Adrenal gland (tissue), 19 donors: ENCODE results near the gene NIPAL4. TPM values are rescaled to one million over a fixed set of nuclear protein-coding genes. Genes with fewer than 3 reads are reported as not detected.
"Not testable (repeated sequence)": the region's sequence is repeated elsewhere in the genome, so short reads cannot be mapped to it uniquely, and the experiment has no call there.

ENCODE experiments used
- DNase-seq, 7 donors: peaks; one replicate each; pipeline ENCODE4 v3.0.0-alpha.2; 2019 to 2020
- H3K27ac ChIP-seq, 5 donors: fragments of 200-600 bp; sonication (generic) in 4 of 5; 1 replicate in 3 of 5; 2 replicates in 2 of 5; pipeline versions ENCODE4 v1.5.1 to v1.8.0; 2016 to 2020; ENCODE audit warnings: mild to moderate bottlenecking in 1 of 5
- H3K27me3 ChIP-seq: fragments of 200-600 bp; 2 replicates; pipeline ENCODE4 v1.8.0; 2021
- H3K36me3 ChIP-seq, 2 donors: fragments of 200-600 bp; replicated peaks in 1 of 2; 1 replicate in 1 of 2; 2 replicates in 1 of 2; pipeline versions ENCODE4 v1.5.1 to v1.8.0; 2018 to 2022
- H3K4me1 ChIP-seq, 2 donors: fragments of 200-600 bp; replicated peaks in 1 of 2; 1 replicate in 1 of 2; 2 replicates in 1 of 2; pipeline versions ENCODE4 v1.5.1 to v1.8.0; 2018 to 2021
- H3K4me3 ChIP-seq, 4 donors: fragments of 200-600 bp; sonication (generic) in 3 of 4; one replicate each; pipeline ENCODE4 v1.5.1; 2016 to 2018
- H3K9me3 ChIP-seq, 3 donors: fragments of 200-600 bp; sonication (generic) in 1 of 3; replicated peaks in 1 of 3; 1 replicate in 2 of 3; 2 replicates in 1 of 3; pipeline versions ENCODE4 v1.5.1 to v1.8.0; 2016 to 2021
- CTCF ChIP-seq, 6 experiments: fragments of 450-650 bp in 4 of 6; fragments of 200-600 bp in 2 of 6; sonication (generic) in 1 of 6; IDR thresholded peaks; 1 replicate in 5 of 6; 2 replicates in 1 of 6; pipeline versions ENCODE4 v1.5.1 to v1.8.0; 2016 to 2021; ENCODE audit warnings: antibody characterized with exemption in 6 of 6, mild to moderate bottlenecking in 2 of 6, moderate library complexity in 1 of 6
- POLR2A ChIP-seq, 2 donors: fragments of 450-650 bp; IDR thresholded peaks; one replicate each; pipeline ENCODE4 v1.6.1; 2017; ENCODE audit warnings: antibody characterized with exemption in 2 of 2, mild to moderate bottlenecking in 2 of 2, moderate library complexity in 1 of 2
- WGBS, 4 donors: extraction: QIAGEN DNeasy Blood & Tissue Kit in 2 of 4; methylation state at CpG; one replicate each; pipeline versions ENCODE4 v1.1.5 to v1.1.7; 2013 to 2017; 5-methylcytosine and 5-hydroxymethylcytosine counted together
- intact Hi-C, 2 donors: fragments of 100-400 bp; cut with DNase I; formaldehyde crosslinking; loops; one replicate each; pipeline versions ENCODE4 v1.14.1 to v1.15.0; 2022 to 2023
- long read RNA-seq, 10 donors: library from polyadenylated mRNA in 3 of 10; unstranded in 2 of 10; stranded (forward) in 1 of 10; transcript quantifications; one replicate each; pipeline ENCODE4 v2.0.0 and lab custom pipeline, GENCODE V29; 2021 to 2026
- polyA plus RNA-seq, 3 donors: library from polyadenylated mRNA; stranded (reverse); fragments of 200-250 nt in 2 of 3; fragments of 350-450 nt in 1 of 3; fragmentation: Illumina TruSeq in 1 of 3; extraction: RNeasy Lipid Tissue Mini Kit (QIAGEN cat#74804) in 1 of 3; gene quantifications; one replicate each; pipeline ENCODE4 v1.2.3, GENCODE V29; 2013 to 2014
- total RNA-seq, 9 donors: library from RNA; depleted of rRNA in 4 of 9; stranded (reverse); fragments of >200 nt in 4 of 9; fragments of 120-200 nt in 1 of 9; fragmentation: NEBNext Ultra II Directional in 1 of 9; extraction: Animal tissue kit (Norgen Biotek cat#: 25700) in 1 of 9; gene quantifications; one replicate each; pipeline versions ENCODE4 v1.1.0 to v1.2.4, GENCODE V29; 2013 to 2023
- donor health status: healthy with polysubstance abuse.
- donor health status: Bipolar disorder and iron deficiency.
- donor health status: DM: yes; HTN: yes; CAD: no.
- donor health status: DM: no; HTN: no; CAD: no.
- donor health status: DM: no; HTN: no; CAD: no.
- donor health status: DM: yes; HTN: yes; CAD: no.

NIPAL4 gene
- total RNA-seq (under 1 TPM in 2 of 9 donors, not detected in 7; 0.14 to 0.20 TPM), polyA plus RNA-seq (under 1 TPM in 2 of 3 donors, not detected in 1; 0.08 to 0.10 TPM)
- long read RNA-seq, donor 1: 0 reads
- long read RNA-seq, donor 2: 0 reads
- long read RNA-seq, donor 3: 0 reads
- long read RNA-seq, donor 4: 0 reads
- long read RNA-seq, donor 5: 0 reads
- long read RNA-seq, donor 6: 0 reads
- long read RNA-seq, donor 7: 0 reads
- long read RNA-seq, donor 8: 0 reads
- long read RNA-seq, donor 9: 0 reads
- long read RNA-seq, donor 10: 0 reads

- H3K36me3 ChIP-seq: no peaks in the 10 kb centered on the region
- peak within 1 kb of the TSS in 1 of 4 donors; percentile 45 for H3K4me3 ChIP-seq
- no peaks in the 10 kb centered on the region for H3K9me3 ChIP-seq
- H3K27ac ChIP-seq: no peak within 1 kb of the TSS
- 3 to 12% (median 7%) methylated on average over 6 to 54 of the region's 54 CpGs for WGBS, 4 donors
- H3K4me1 ChIP-seq: peaks cover 5 to 22% of the 10 kb centered on the region in 2 donors
- DNase-seq: peak in 1 of 7 donors; percentile 13
- peaks cover 11% of the 10 kb centered on the region for H3K27me3 ChIP-seq
- intact Hi-C loops: no loop called here
- TF ChIP-seq CTCF (IDR thresholded peaks at IDR 0.05): no peak
Measured at GRCh38 chr5:157459715-157460599, at the start of gene NIPAL4. Gene NIPAL4 (plus strand): TSS chr5:157460213. CDS start chr5:157460321, 108 bp downstream.

DNA sequence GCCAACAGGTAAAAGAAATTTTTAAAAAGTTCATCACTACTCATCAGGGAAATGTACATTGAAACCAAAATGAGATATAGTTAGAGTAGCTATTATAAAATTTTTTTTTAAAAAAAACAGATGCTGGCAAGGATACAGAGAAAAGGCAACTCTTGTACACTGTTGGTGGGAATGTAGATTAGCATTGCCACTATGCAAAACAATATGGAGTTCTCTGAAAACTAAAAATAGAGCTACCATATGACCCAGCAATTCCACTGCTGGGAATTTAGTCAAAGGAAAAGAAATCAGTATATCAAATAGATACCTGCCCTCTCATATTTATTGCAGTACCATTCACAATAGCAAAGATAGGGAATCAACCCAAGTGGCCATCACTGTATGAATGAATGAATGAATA is 44.2 kb upstream of the NIPAL4 start:
- intact Hi-C loops: no loop called here
- no peaks in the 10 kb centered on the region for H3K4me1 ChIP-seq
- TF ChIP-seq POLR2A (IDR thresholded peaks at IDR 0.05): no peak
- no peak for TF ChIP-seq CTCF (IDR thresholded peaks at IDR 0.05)

GRCh38 chr5:157419521-157419920 is 40.5 kb upstream of the NIPAL4 start:
- H3K4me1 ChIP-seq, H3K9me3 ChIP-seq, H3K36me3 ChIP-seq, H3K27ac ChIP-seq, H3K27me3 ChIP-seq, DNase-seq, intact Hi-C loops, H3K4me3 ChIP-seq: not testable (repeated sequence)
- 95 to 97% (median 95%) methylated on average over 22 to 29 of the region's 30 CpGs; no CpG with 5 or more reads in 1 of the 4 donors for WGBS, 4 donors

More for the DNA sequence above, 44.2 kb upstream of the NIPAL4 start:
- Histone ChIP-seq H3K36me3 (no peaks in the 10 kb centered on the region), H3K4me3 (no peak overlapping the region), H3K9me3 (no peaks in the 10 kb centered on the region), H3K27ac (no peak overlapping the region), H3K27me3 (no peaks in the 10 kb centered on the region)
- no peak for DNase-seq

DNA sequence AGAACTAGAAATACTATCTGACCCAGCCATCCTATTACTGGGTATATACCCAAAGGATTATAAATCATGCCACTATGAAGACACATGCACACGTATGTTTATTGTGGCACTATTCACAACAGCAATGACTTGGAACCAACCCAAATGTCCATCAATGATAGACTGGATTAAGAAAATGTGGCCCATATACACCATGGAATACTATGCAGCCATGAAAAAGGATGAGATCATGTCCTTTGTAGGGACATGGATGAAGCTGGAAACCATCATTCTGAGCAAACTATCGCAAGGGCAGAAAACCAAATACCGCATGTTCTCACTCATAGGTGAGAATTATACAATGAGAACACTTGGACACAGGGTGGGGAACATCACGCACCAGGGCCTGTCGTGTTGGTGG is 30.1 kb upstream of the NIPAL4 start:
- H3K9me3 ChIP-seq, H3K4me1 ChIP-seq, DNase-seq, H3K36me3 ChIP-seq, H3K4me3 ChIP-seq, H3K27ac ChIP-seq, H3K27me3 ChIP-seq: not testable (repeated sequence)
- WGBS, 4 donors: 83 to 95% (median 87%) methylated on average over 5 of the region's 5 CpGs
- intact Hi-C loops: loop anchor here in 1 of 2 donors (10.0 kb wide), 1 partner anchor 285 kb away; no protein-coding TSS in a partner anchor

DNA sequence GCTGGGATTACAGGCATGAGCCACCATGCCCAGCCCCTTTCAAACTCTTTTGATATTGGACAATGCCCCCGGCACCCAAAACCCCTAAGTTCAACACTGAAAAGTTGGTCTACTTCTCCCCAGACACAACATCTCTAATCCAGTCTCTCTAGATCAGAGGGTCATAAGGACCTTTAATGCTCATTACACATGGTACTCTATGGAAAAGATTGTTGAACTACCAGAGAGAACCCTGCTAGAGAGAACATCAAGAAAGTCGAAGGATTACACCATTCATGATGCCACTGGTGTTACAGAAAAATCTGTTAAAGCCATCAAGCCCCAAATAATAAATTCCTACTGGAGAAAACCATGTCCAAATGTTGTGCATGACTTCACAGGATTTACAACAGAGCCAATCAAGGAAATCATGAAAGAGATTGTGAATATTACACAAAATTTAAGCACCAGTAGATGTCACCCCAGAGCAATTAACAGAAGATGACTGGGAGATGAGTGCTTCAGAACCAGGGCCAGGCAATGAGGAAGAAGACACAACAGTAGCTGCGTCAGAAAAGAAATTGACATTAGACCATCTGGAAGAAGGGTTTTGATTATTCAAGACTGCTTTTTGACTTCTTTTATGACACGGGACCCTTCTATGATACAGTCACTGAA is 28.3 kb upstream of the NIPAL4 start:
- Histone ChIP-seq H3K27ac (no peak overlapping the region), H3K4me1 (no peaks in the 10 kb centered on the region), H3K4me3 (no peak overlapping the region), H3K36me3 (no peaks in the 10 kb centered on the region), H3K9me3 (no peaks in the 10 kb centered on the region), H3K27me3 (no peaks in the 10 kb centered on the region)
- 32 to 35% (median 32%) methylated on average over 4 of the region's 4 CpGs for WGBS, 4 donors
- intact Hi-C loops: loop anchor here in 1 of 2 donors (10.0 kb wide), 1 partner anchor 283 kb away; no protein-coding TSS in a partner anchor
- no peak for TF ChIP-seq POLR2A (IDR thresholded peaks at IDR 0.05)
- TF ChIP-seq CTCF (IDR thresholded peaks at IDR 0.05): peak; percentile 37 to 74 (median 62)
- DNase-seq: peak; percentile 27 to 57 (median 38)
